Esophagus (tissue), 2 donors: ENCODE data around the gene ATP13A5. TPM values are rescaled to one million over a fixed set of nuclear protein-coding genes. Genes with fewer than 3 reads are reported as not detected.

Experiments
- H3K27ac ChIP-seq, 2 donors: one replicate each; pipeline ENCODE4 v1.5.1; 2013; ENCODE audit warnings: low read depth in 2 of 2, mild to moderate bottlenecking in 2 of 2, inconsistent platforms in 1 of 2, low read length in 1 of 2, moderate library complexity in 1 of 2
- H3K27me3 ChIP-seq, 2 donors: one replicate each; pipeline ENCODE4 v1.6.1; 2013; ENCODE audit warnings: low read length in 2 of 2, control low read depth in 1 of 2, mild to moderate bottlenecking in 1 of 2; ENCODE audit not compliant: insufficient read depth in 2 of 2, control insufficient read depth in 1 of 2
- H3K36me3 ChIP-seq, 2 donors: one replicate each; pipeline ENCODE4 v1.6.1; 2013; ENCODE audit warnings: low read length in 1 of 2; ENCODE audit not compliant: control insufficient read depth in 2 of 2, insufficient read depth in 2 of 2
- H3K4me1 ChIP-seq, 2 donors: one replicate each; pipeline ENCODE4 v1.6.1; 2013; ENCODE audit warnings: low read length in 1 of 2; ENCODE audit not compliant: control insufficient read depth in 2 of 2, insufficient read depth in 2 of 2
- H3K4me3 ChIP-seq, 2 donors: one replicate each; pipeline ENCODE4 v1.5.1; 2013; ENCODE audit warnings: low read length in 2 of 2, mild to moderate bottlenecking in 2 of 2, low read depth in 1 of 2, moderate library complexity in 1 of 2
- H3K9me3 ChIP-seq, 2 donors: one replicate each; pipeline ENCODE4 v1.6.1; 2013; ENCODE audit warnings: mild to moderate bottlenecking in 2 of 2, low read depth in 1 of 2, low read length in 1 of 2, moderate library complexity in 1 of 2; ENCODE audit not compliant: control insufficient read depth in 2 of 2, insufficient read depth in 1 of 2
- WGBS, 2 donors: extraction: QIAGEN DNeasy Blood & Tissue Kit; methylation state at CpG; one replicate each; pipeline ENCODE4 v1.1.7; 2013; 5-methylcytosine and 5-hydroxymethylcytosine counted together
- polyA plus RNA-seq, 2 donors: library from polyadenylated mRNA; stranded (reverse); fragments of 200-250 nt; gene quantifications; one replicate each; pipeline ENCODE4 v1.2.3, GENCODE V29; 2013
- donor health status: healthy with polysubstance abuse.
- donor health status: Bipolar disorder and iron deficiency.

Gene ATP13A5
- polyA plus RNA-seq, 2 donors: 0.26 TPM

DNA sequence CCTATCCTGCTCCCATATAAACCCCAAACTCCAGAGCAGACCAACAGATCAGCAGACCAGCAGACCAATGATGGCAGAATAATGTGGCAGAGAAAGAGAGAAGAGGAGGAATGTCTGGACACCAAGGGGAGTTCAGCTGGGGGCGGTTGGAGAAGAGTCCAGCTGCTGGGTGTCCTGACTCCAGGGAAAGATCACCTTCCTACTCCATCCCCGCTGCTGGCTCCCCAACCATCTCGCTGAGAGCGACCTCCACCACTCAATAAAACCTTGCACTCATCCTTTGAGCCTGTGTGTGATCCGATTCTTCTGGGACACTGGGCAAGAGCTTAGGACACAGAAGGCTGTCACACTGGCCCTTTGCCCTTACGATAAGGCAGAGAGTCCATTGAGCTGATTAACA lies 150.3 kb downstream of the ATP13A5 start:
- Histone ChIP-seq H3K27ac (no peak overlapping the region), H3K4me1 (peaks cover 0 to 1% of the 10 kb centered on the region in 2 donors), H3K4me3 (no peak overlapping the region), H3K9me3 (no peaks in the 10 kb centered on the region), H3K36me3 (no peaks in the 10 kb centered on the region), H3K27me3 (no peaks in the 10 kb centered on the region)
- WGBS, 2 donors: 87 to 94% methylated on average over 6 of the region's 6 CpGs

DNA sequence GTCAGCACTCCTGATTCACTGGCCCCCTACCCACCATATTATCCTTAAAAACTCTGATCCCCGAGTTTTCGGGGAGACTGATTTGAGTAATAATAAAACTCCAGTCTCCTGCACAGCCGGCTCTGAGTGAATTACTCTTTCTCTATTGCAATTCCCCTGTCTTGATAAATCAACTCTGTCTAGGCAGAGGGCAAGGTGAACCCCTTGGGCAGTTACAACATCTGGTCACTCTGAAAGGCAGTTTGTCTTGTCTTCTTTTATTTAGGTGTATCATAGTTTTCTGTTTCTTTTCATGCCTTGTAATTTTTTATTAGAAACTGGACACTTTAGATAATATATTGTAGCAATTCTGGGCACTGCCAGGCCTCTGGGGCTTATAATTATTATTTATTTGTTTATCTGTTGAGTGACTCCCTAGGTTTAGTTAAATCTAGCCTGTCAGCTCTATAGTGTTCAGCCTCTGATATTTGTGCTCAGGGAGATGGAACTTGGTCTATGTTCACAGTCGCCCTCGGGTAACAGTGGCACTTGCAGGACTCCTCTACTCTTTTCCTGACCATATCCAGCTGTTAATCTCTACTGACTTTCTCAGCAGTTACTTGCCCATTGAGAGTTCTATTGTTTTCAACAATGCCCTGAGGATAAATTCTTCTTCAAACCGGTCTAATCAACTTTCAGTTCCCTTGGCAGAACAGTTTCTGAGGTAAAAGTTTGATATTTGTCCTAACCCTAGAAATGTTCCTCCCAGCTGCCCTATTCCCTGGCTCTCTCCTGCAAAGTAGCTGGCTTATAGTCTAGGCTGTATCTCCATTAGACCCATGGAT lies 153.0 kb downstream of the ATP13A5 start:
- 74 to 76% methylated on average over 6 of the region's 6 CpGs for WGBS, 2 donors
- Histone ChIP-seq H3K27ac (no peak overlapping the region), H3K4me3 (no peak overlapping the region)

More for the DNA sequence above, 153.0 kb downstream of the ATP13A5 start:
- H3K4me1 ChIP-seq: peaks cover 0 to 1% of the 10 kb centered on the region in 2 donors
- no peaks in the 10 kb centered on the region for H3K27me3 ChIP-seq
- no peaks in the 10 kb centered on the region for H3K9me3 ChIP-seq
- no peaks in the 10 kb centered on the region for H3K36me3 ChIP-seq

Other genes starting within 250 kb of the ATP13A5 start
- gene PLAAT1, start 137.5 kb downstream of the ATP13A5 start, polyA plus RNA-seq: 1 to 10 TPM; 3.6 to 6.3 TPM
- 10 to 100 TPM; 24.9 to 28.4 TPM for gene ATP13A4, start 176.1 kb upstream of the ATP13A5 start, polyA plus RNA-seq
- gene OPA1, start 214.5 kb upstream of the ATP13A5 start, polyA plus RNA-seq: 10 to 100 TPM in 1 of 2 donors, 1 to 10 TPM in 1; 9.2 to 20.5 TPM